ENCODE results near the gene B3GNT3.
"Not testable (repeated sequence)": the region's sequence is repeated elsewhere in the genome, so short reads cannot be mapped to it uniquely, and the experiment has no call there.

B3GNT3 gene

GRCh38 chr19:17758515-17758914, 36.4 kb upstream of the B3GNT3 start:
- Mint-ChIP-seq H3K4me1 (ENCODE audit: low read depth) (peaks cover 33% of the 10 kb centered on the region), H3K9me3 (ENCODE audit: low read depth) (no peaks in the 10 kb centered on the region), H3K27me3 (no peaks in the 10 kb centered on the region), H3K4me3 (no peak overlapping the region), H3K36me3 (peaks cover 11% of the 10 kb centered on the region), H3K27ac (no peak overlapping the region)

- H3K36me3 Mint-ChIP-seq: peaks cover 7% of the 10 kb centered on the region
- no peaks in the 10 kb centered on the region for H3K9me3 Mint-ChIP-seq (ENCODE audit: low read depth)
Measured at GRCh38 chr19:17761148-17761547, 33.8 kb upstream of the B3GNT3 start.

GRCh38 chr19:17762505-17763229, 32.3 kb upstream of the B3GNT3 start:
- peaks cover 8% of the 10 kb centered on the region for H3K4me1 Mint-ChIP-seq (ENCODE audit: low read depth)
- no peak overlapping the region for H3K27ac Mint-ChIP-seq
- no peaks in the 10 kb centered on the region for H3K9me3 Mint-ChIP-seq (ENCODE audit: low read depth)
- H3K4me3 Mint-ChIP-seq: no peak overlapping the region
- H3K27me3 Mint-ChIP-seq: no peaks in the 10 kb centered on the region
- peaks cover 7% of the 10 kb centered on the region for H3K36me3 Mint-ChIP-seq

More at GRCh38 chr19:17761148-17761547, 33.8 kb upstream of the B3GNT3 start:
- peaks cover 13% of the 10 kb centered on the region for H3K4me1 Mint-ChIP-seq (ENCODE audit: low read depth)
- no peak overlapping the region for H3K4me3 Mint-ChIP-seq
- no peak overlapping the region for H3K27ac Mint-ChIP-seq
- no peaks in the 10 kb centered on the region for H3K27me3 Mint-ChIP-seq

DNA sequence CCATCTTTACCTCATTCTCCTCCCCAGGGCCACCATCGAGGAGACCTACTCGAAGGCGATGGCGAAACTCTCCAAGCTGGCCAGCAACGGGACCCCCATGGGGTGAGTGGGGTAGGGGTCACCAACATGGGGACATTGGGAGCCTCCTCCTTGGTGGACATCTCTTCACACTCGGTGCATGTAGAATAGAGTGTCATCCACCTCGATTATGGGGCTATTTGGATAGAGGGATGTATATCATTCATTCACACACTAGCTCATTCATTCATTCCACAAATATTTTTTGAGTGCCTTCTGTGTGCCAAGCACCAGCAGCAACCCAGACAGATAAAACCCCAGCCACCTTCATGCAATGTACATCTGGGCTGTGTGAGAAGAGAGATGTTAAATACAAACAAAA, 30.6 kb upstream of the B3GNT3 start:
- Mint-ChIP-seq H3K9me3 (ENCODE audit: low read depth) (no peaks in the 10 kb centered on the region), H3K27me3 (no peaks in the 10 kb centered on the region), H3K4me1 (ENCODE audit: low read depth) (peaks cover 3% of the 10 kb centered on the region), H3K36me3 (peaks cover 4% of the 10 kb centered on the region), H3K27ac (no peak overlapping the region), H3K4me3 (no peak overlapping the region)

DNA sequence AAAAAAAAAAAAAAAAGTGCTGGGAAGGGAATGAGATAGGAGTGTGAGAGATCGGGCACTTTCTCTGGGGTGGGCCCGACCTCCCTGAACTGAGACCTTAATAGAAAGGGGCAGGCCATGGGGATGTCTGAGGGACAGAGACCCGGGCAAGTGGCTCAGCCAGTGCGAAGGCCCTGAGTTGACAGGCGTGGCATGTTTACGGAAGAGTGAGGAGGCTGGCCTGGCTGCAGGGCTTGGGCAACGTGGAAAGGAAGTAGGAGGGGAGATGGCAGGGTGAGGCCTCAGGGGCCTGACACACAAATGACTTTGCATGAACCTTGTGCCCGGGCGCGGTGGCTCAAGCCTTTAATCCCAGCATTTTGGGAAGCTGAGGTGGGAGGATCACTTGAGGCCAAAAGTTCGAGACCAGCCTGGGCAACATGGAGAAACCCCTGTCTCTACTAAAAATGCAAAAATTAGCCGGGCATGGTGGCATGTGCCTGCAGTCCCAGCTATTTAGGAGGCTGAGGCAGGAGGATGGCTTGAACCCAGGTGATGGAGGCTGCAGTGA, 29.8 kb upstream of the B3GNT3 start:
- Mint-ChIP-seq H3K27me3 (no peaks in the 10 kb centered on the region), H3K4me1 (ENCODE audit: low read depth) (peaks cover 3% of the 10 kb centered on the region), H3K4me3 (no peak overlapping the region)

DNA sequence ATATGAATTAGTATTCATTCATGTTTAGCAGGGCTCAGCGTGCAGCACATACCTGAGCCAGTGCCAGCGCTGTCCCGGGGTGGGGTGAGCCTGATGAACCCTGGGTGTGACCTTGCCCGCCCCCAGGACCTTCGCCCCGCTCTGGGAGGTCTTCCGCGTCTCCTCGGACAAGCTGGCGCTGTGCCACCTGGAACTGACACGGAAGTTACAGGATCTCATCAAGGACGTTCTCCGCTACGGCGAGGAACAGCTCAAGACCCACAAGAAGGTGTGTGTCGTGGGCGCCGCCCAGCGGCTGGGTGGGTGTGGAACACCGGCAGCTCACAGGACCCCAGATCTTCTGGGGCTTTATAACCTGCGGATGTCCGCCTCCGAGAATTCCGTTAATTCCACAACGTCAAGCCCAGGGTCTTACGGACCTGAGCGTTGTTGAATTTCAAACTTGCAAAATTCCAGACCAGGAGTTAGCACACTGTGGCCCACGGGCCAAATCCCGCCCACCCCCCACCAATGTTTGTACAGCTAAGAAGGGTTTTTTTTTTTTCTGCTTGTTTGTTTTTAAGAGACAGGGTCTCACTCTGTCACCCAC, 28.3 kb upstream of the B3GNT3 start:
- Mint-ChIP-seq H3K27ac (no peak overlapping the region), H3K4me1 (ENCODE audit: low read depth) (no peaks in the 10 kb centered on the region), H3K4me3 (no peak overlapping the region), H3K27me3 (no peaks in the 10 kb centered on the region), H3K9me3 (ENCODE audit: low read depth) (no peaks in the 10 kb centered on the region), H3K36me3 (peaks cover 2% of the 10 kb centered on the region)

More for the DNA sequence above, 29.8 kb upstream of the B3GNT3 start:
- Mint-ChIP-seq H3K36me3 (peaks cover 4% of the 10 kb centered on the region), H3K9me3 (ENCODE audit: low read depth) (no peaks in the 10 kb centered on the region), H3K27ac (no peak overlapping the region)

DNA sequence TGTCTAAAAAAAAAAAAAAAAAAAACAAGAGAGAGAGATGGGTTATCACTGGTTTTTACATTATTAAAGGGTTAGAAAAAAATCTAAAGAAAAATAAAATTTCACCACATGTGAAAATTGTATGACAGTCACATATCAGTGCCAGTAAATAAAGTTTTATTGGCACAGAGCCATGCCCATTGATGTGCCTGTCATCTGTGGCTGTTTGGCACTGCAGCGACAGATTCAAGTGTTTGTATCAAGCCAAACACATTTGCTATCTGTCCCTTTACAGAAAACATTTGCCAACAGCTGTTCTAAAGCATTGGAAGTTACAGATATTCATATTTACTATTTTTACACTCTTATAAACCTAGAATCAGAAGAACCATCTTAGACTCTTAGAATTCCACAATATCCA, 27.4 kb upstream of the B3GNT3 start:
- H3K4me3 Mint-ChIP-seq: no peak overlapping the region
- H3K27ac Mint-ChIP-seq: no peak overlapping the region
- H3K4me1 Mint-ChIP-seq (ENCODE audit: low read depth): no peaks in the 10 kb centered on the region
- H3K36me3 Mint-ChIP-seq: peaks cover 2% of the 10 kb centered on the region
- no peaks in the 10 kb centered on the region for H3K9me3 Mint-ChIP-seq (ENCODE audit: low read depth)
- no peaks in the 10 kb centered on the region for H3K27me3 Mint-ChIP-seq

DNA sequence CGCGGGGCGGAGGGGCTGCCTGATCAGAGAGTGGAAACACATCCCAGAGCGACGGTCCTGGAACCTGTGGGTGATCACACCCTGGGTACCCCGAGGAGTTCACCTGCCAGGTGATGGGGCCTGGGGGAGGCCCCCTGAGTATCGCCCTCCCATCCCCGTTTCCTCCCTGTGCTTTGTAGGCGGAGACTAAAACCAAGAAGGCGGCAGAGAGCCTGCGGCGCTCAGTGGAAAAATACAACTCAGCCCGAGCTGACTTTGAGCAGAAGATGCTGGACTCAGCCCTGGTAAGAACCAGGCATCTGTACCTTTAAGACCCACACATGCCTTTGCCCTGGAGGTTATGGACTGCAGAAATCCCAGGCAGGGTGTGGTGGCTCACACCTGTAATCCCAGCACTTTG, 24.3 kb upstream of the B3GNT3 start:
- H3K36me3 Mint-ChIP-seq: peaks cover 3% of the 10 kb centered on the region
- H3K9me3 Mint-ChIP-seq (ENCODE audit: low read depth): no peaks in the 10 kb centered on the region
- H3K27me3 Mint-ChIP-seq: no peaks in the 10 kb centered on the region
- peaks cover 3% of the 10 kb centered on the region for H3K4me1 Mint-ChIP-seq (ENCODE audit: low read depth)
- no peak overlapping the region for H3K4me3 Mint-ChIP-seq
- H3K27ac Mint-ChIP-seq: no peak overlapping the region

DNA sequence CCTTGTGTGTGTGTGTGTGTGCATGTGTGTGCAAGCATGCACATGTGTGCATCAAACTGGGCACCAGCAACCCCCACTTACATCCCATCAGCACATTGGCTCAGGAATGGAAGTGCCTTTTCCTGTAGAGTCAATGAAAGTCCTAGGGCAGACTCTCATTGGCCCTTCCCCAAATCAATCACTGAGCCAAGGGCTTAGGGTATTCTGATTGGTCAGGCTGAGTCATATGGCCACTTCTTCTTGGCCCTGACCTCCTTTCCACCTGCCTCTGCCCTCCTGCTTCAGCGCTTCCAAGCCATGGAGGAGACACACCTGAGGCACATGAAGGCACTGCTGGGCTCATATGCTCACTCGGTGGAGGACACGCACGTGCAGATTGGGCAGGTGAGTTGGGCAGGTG, 22.8 kb upstream of the B3GNT3 start:
- Mint-ChIP-seq H3K4me3 (no peak overlapping the region), H3K9me3 (ENCODE audit: low read depth) (no peaks in the 10 kb centered on the region), H3K4me1 (ENCODE audit: low read depth) (peaks cover 7% of the 10 kb centered on the region), H3K27ac (no peak overlapping the region), H3K27me3 (no peaks in the 10 kb centered on the region), H3K36me3 (peaks cover 2% of the 10 kb centered on the region)

DNA sequence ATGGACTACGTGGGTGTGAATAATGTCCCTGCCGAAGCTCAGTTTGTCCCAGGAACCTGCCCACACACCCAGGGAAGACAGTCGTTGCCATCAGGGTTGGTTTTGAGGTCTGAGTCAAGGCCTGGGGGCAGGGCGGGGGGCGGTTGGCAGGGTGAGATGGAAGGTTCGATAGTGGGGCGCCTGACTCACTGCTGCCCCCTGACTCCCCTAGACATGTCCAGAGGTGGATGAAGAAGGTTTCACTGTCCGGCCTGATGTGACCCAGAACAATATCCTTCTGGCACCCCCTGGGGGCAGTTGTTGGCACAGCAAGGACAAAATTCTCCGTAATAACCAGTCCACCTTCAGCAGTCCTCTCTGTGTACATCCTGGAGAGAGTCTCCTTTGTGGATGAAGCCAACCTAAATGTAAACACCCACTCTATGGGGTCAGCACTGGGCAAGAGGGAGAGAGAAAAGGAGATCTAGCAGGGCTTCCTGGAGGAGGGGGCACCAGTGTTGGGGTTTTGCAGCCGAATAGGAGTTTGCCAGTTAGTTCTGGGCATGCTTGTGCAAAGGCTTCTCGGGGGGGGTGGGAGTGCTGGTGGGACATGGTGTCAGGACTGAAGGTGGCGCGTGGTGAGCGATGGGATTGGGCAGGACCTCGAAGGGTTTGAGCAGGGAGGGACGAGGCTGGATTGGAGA, 19.6 kb upstream of the B3GNT3 start:
- peaks cover 2% of the 10 kb centered on the region for H3K36me3 Mint-ChIP-seq
- H3K4me1 Mint-ChIP-seq (ENCODE audit: low read depth): peaks cover 11% of the 10 kb centered on the region

GRCh38 chr19:17775991-17776803, 18.7 kb upstream of the B3GNT3 start:
- no peak overlapping the region for H3K4me3 Mint-ChIP-seq
- no peak overlapping the region for H3K27ac Mint-ChIP-seq
- no peaks in the 10 kb centered on the region for H3K9me3 Mint-ChIP-seq (ENCODE audit: low read depth)
- no peaks in the 10 kb centered on the region for H3K27me3 Mint-ChIP-seq
- peaks cover 2% of the 10 kb centered on the region for H3K36me3 Mint-ChIP-seq
- peaks cover 11% of the 10 kb centered on the region for H3K4me1 Mint-ChIP-seq (ENCODE audit: low read depth)

More for the DNA sequence above, 19.6 kb upstream of the B3GNT3 start:
- Mint-ChIP-seq H3K4me3 (no peak overlapping the region), H3K9me3 (ENCODE audit: low read depth) (no peaks in the 10 kb centered on the region), H3K27me3 (no peaks in the 10 kb centered on the region), H3K27ac (no peak overlapping the region)

GRCh38 chr19:17777840-17778239, 17.1 kb upstream of the B3GNT3 start:
- H3K4me3 Mint-ChIP-seq; H3K9me3 Mint-ChIP-seq (ENCODE audit: low read depth); H3K27me3 Mint-ChIP-seq; H3K27ac Mint-ChIP-seq; H3K36me3 Mint-ChIP-seq: not testable (repeated sequence)
- H3K4me1 Mint-ChIP-seq (ENCODE audit: low read depth): peaks cover 11% of the 10 kb centered on the region

GRCh38 chr19:17778251-17778967, 16.5 kb upstream of the B3GNT3 start:
- H3K4me3 Mint-ChIP-seq: no peak overlapping the region
- peaks cover 4% of the 10 kb centered on the region for H3K36me3 Mint-ChIP-seq
- peaks cover 11% of the 10 kb centered on the region for H3K4me1 Mint-ChIP-seq (ENCODE audit: low read depth)
- no peaks in the 10 kb centered on the region for H3K9me3 Mint-ChIP-seq (ENCODE audit: low read depth)
- no peaks in the 10 kb centered on the region for H3K27me3 Mint-ChIP-seq
- H3K27ac Mint-ChIP-seq: no peak overlapping the region

Data from activated naive CD8-positive, alpha-beta T cell (primary cell).